ENCODE measurements around the gene DNAJB6.

Gene DNAJB6

GRCh38 chr7:157370742-157371141 is 33.9 kb downstream of the DNAJB6 start:
- no peaks in the 10 kb centered on the region for H3K9me3 ChIP-seq (ENCODE audit: control insufficient read depth, insufficient read depth, low read depth, low read length)
- no peaks in the 10 kb centered on the region for H3K27me3 ChIP-seq (ENCODE audit: control insufficient read depth, insufficient read depth, low read length)
- no peak overlapping the region for H3K27ac ChIP-seq (ENCODE audit: low read depth, low read length)
- no peak overlapping the region for H3K4me3 ChIP-seq (ENCODE audit: low read depth, low read length)
- peaks cover 99% of the 10 kb centered on the region for H3K36me3 ChIP-seq (ENCODE audit: control insufficient read depth, insufficient read depth, low read length)
- no peaks in the 10 kb centered on the region for H3K4me1 ChIP-seq (ENCODE audit: control insufficient read depth, insufficient read depth, low read length)
- H3K9ac ChIP-seq (ENCODE audit: low read length) = no peak overlapping the region

GRCh38 chr7:157371296-157371695 is 34.5 kb downstream of the DNAJB6 start:
- Histone ChIP-seq H3K9me3 (ENCODE audit: control insufficient read depth, insufficient read depth, low read depth, low read length) (no peaks in the 10 kb centered on the region), H3K9ac (ENCODE audit: low read length) (no peak overlapping the region), H3K27me3 (ENCODE audit: control insufficient read depth, insufficient read depth, low read length) (no peaks in the 10 kb centered on the region), H3K36me3 (ENCODE audit: control insufficient read depth, insufficient read depth, low read length) (peaks cover 99% of the 10 kb centered on the region), H3K4me1 (ENCODE audit: control insufficient read depth, insufficient read depth, low read length) (no peaks in the 10 kb centered on the region), H3K27ac (ENCODE audit: low read depth, low read length) (no peak overlapping the region), H3K4me3 (ENCODE audit: low read depth, low read length) (no peak overlapping the region)

DNA sequence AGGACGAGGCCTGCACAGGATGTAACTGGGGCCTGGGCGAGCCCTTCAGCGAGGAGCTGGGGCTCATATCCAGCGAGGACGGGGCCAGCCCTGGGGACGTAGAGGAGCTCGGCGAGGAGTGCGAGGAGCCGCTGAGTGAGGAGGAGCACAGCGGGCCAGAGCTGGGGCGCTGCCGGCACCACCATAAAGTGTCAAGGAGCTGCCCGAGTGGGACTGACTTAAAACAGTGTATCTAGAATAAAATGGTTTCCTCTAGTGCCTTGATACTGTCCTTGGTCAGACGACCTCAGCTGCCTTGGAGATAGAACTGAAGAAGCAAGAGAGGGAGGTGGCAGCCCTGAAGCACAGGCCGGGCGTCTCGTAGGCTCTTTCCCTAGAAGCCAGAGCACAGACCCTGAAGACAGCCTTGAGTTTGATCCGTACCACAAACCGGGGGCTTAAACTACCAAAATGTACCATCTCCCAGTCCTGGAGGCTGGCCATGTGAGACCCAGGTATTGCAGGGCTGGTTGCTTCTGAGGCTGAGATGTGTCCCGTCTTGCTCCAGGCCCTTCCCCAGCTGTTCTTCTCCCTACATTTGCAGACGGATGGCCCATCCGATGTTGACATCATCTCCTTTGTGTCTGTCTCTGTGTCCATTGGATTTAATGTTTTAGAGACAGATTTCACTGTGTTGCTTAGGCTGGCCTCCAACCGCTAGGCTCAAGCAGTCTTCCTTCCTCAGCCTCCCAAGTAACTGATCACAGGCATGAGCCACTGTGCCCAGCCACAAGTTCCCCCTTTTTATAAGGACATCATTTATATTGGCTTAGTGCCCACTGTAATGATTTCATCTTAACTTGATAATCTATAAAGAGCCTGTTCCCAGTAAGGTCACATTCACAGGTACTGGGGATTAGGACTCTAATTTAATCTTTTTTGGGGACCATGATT is 35.8 kb downstream of the DNAJB6 start:
- no peaks in the 10 kb centered on the region for H3K27me3 ChIP-seq (ENCODE audit: control insufficient read depth, insufficient read depth, low read length)
- H3K4me3 ChIP-seq (ENCODE audit: low read depth, low read length) = no peak overlapping the region
- H3K36me3 ChIP-seq (ENCODE audit: control insufficient read depth, insufficient read depth, low read length) = peaks cover 97% of the 10 kb centered on the region
- H3K27ac ChIP-seq (ENCODE audit: low read depth, low read length) = no peak overlapping the region
- H3K9me3 ChIP-seq (ENCODE audit: control insufficient read depth, insufficient read depth, low read depth, low read length) = no peaks in the 10 kb centered on the region
- no peak overlapping the region for H3K9ac ChIP-seq (ENCODE audit: low read length)
- no peaks in the 10 kb centered on the region for H3K4me1 ChIP-seq (ENCODE audit: control insufficient read depth, insufficient read depth, low read length)

- Histone ChIP-seq H3K4me3 (ENCODE audit: low read depth, low read length) (no peak overlapping the region), H3K4me1 (ENCODE audit: control insufficient read depth, insufficient read depth, low read length) (no peaks in the 10 kb centered on the region), H3K36me3 (ENCODE audit: control insufficient read depth, insufficient read depth, low read length) (peaks cover 97% of the 10 kb centered on the region), H3K27ac (ENCODE audit: low read depth, low read length) (no peak overlapping the region), H3K9me3 (ENCODE audit: control insufficient read depth, insufficient read depth, low read depth, low read length) (no peaks in the 10 kb centered on the region), H3K9ac (ENCODE audit: low read length) (no peak overlapping the region), H3K27me3 (ENCODE audit: control insufficient read depth, insufficient read depth, low read length) (no peaks in the 10 kb centered on the region)
These were observed 36.7 kb downstream of the DNAJB6 start for GRCh38 chr7:157373493-157373892.

DNA sequence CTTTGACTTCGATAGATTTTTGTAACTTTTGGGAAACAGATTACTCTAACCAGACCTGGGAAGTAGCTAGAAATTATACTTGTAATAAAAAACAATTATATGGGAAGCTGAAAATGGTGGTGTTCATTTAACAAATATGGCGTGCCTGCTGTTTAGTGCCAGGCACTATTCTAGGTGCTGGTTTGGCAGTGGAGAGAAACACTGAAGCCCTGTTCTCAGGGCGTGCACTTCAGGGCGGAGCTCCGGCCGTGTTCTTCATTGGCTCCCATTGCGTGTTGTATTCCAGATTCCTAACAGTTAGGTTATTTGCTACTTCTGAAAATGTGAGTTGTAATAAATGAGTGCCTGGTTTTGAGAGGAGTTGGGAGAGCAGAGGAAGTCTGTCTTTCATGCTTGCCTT is 38.6 kb downstream of the DNAJB6 start:
- Histone ChIP-seq H3K27me3 (ENCODE audit: control insufficient read depth, insufficient read depth, low read length) (no peaks in the 10 kb centered on the region), H3K9me3 (ENCODE audit: control insufficient read depth, insufficient read depth, low read depth, low read length) (no peaks in the 10 kb centered on the region), H3K27ac (ENCODE audit: low read depth, low read length) (no peak overlapping the region), H3K9ac (ENCODE audit: low read length) (no peak overlapping the region), H3K36me3 (ENCODE audit: control insufficient read depth, insufficient read depth, low read length) (peaks cover 92% of the 10 kb centered on the region), H3K4me3 (ENCODE audit: low read depth, low read length) (no peak overlapping the region), H3K4me1 (ENCODE audit: control insufficient read depth, insufficient read depth, low read length) (peaks cover 4% of the 10 kb centered on the region; the same call in 1 of the 2 replicates)

DNA sequence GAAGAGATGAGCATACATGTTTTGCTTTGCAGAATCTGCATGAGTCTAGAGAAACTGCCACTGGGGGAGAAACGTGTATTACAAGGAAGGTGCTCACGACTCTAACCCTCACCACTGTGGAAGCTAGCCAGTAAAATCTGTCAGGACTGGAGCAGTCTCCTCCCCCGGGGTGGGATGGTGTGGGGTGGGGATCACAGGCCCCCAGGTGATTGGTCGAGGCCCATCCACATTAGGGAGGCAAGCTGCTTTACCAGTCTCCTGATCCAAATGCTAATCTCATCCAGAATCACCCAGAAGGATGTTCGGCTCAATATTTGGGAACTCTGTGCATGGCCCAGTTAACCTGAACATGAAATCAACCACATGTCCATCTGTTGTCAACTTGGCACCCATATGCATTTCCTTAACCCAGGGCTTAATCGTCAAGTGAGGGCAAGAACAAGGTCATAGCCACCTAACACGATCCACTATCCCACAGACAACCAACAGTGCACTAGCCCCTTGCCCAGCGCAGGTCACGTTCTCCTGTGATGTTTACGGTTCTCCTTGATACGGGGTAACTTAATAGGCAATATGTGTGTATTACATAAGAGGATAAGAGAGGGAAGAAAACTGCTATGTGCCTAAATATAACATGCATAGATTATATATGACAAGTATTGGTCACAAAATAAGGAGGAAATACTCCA is 40.8 kb downstream of the DNAJB6 start:
- no peak overlapping the region for H3K27ac ChIP-seq (ENCODE audit: low read depth, low read length)
- no peaks in the 10 kb centered on the region for H3K9me3 ChIP-seq (ENCODE audit: control insufficient read depth, insufficient read depth, low read depth, low read length)
- H3K36me3 ChIP-seq (ENCODE audit: control insufficient read depth, insufficient read depth, low read length) = peaks cover 92% of the 10 kb centered on the region
- no peaks in the 10 kb centered on the region for H3K27me3 ChIP-seq (ENCODE audit: control insufficient read depth, insufficient read depth, low read length)
- peaks cover 4% of the 10 kb centered on the region; the same call in 1 of the 2 replicates for H3K4me1 ChIP-seq (ENCODE audit: control insufficient read depth, insufficient read depth, low read length)
- no peak overlapping the region for H3K9ac ChIP-seq (ENCODE audit: low read length)
- no peak overlapping the region for H3K4me3 ChIP-seq (ENCODE audit: low read depth, low read length)

DNA sequence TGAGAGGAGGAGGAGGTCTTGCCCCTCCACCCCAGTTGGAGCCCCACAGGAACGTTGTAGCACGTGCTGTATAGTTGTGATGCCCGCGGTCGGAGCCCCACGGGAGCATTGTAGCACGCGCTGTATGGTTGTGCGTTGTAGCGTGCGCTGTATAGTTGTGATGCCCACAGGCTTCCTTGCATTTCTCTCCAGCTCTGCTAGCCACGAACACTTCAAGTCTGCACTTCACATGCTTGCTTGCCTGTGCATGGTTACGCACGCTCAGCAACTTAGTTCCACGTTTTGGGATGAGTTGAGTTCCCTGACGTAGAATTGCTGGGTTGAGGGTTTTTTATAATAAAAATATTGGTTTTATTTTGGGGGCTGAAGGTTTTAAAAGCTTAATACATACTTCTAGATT is 41.6 kb downstream of the DNAJB6 start:
- H3K4me3 ChIP-seq (ENCODE audit: low read depth, low read length) = no peak overlapping the region
- peaks cover 4% of the 10 kb centered on the region; the same call in 1 of the 2 replicates for H3K4me1 ChIP-seq (ENCODE audit: control insufficient read depth, insufficient read depth, low read length)
- H3K36me3 ChIP-seq (ENCODE audit: control insufficient read depth, insufficient read depth, low read length) = peaks cover 92% of the 10 kb centered on the region
- no peaks in the 10 kb centered on the region for H3K9me3 ChIP-seq (ENCODE audit: control insufficient read depth, insufficient read depth, low read depth, low read length)
- no peaks in the 10 kb centered on the region for H3K27me3 ChIP-seq (ENCODE audit: control insufficient read depth, insufficient read depth, low read length)
- H3K9ac ChIP-seq (ENCODE audit: low read length) = no peak overlapping the region
- H3K27ac ChIP-seq (ENCODE audit: low read depth, low read length) = no peak overlapping the region

GRCh38 chr7:157379493-157379892 is 42.7 kb downstream of the DNAJB6 start:
- H3K9ac ChIP-seq (ENCODE audit: low read length) = no peak overlapping the region
- H3K4me3 ChIP-seq (ENCODE audit: low read depth, low read length) = no peak overlapping the region
- H3K27ac ChIP-seq (ENCODE audit: low read depth, low read length) = no peak overlapping the region
- no peaks in the 10 kb centered on the region for H3K9me3 ChIP-seq (ENCODE audit: control insufficient read depth, insufficient read depth, low read depth, low read length)
- peaks cover 10% of the 10 kb centered on the region for H3K4me1 ChIP-seq (ENCODE audit: control insufficient read depth, insufficient read depth, low read length)
- no peaks in the 10 kb centered on the region for H3K27me3 ChIP-seq (ENCODE audit: control insufficient read depth, insufficient read depth, low read length)
- peaks cover 93% of the 10 kb centered on the region for H3K36me3 ChIP-seq (ENCODE audit: control insufficient read depth, insufficient read depth, low read length)

GRCh38 chr7:157380416-157380815 is 43.6 kb downstream of the DNAJB6 start:
- peak overlapping the region; percentile 31; the same call in 1 of the 2 replicates for H3K27ac ChIP-seq (ENCODE audit: low read depth, low read length)
- no peak overlapping the region for H3K4me3 ChIP-seq (ENCODE audit: low read depth, low read length)
- no peak overlapping the region for H3K9ac ChIP-seq (ENCODE audit: low read length)
- no peaks in the 10 kb centered on the region for H3K9me3 ChIP-seq (ENCODE audit: control insufficient read depth, insufficient read depth, low read depth, low read length)
- H3K36me3 ChIP-seq (ENCODE audit: control insufficient read depth, insufficient read depth, low read length) = peaks cover 93% of the 10 kb centered on the region
- no peaks in the 10 kb centered on the region for H3K27me3 ChIP-seq (ENCODE audit: control insufficient read depth, insufficient read depth, low read length)
- peaks cover 12% of the 10 kb centered on the region for H3K4me1 ChIP-seq (ENCODE audit: control insufficient read depth, insufficient read depth, low read length)

DNA sequence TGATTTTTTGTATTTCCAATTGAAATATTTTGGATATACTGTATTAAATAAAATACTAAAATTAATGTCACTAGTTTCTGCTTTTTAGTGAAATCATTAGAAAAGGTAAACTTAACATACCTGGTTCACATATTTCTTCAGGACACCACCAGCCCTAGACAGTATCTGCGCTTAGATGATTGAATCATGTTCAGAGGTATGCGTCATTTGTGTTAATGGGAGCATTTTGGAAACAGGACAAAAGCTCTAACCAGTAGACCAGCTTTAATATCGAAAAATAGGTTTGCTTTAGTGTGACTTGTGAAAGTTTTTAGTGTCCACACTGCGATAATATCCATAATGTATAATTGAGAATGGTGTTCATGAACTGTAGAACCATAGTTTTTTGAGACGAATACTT is 47.1 kb downstream of the DNAJB6 start:
- H3K9ac ChIP-seq (ENCODE audit: low read length) = no peak overlapping the region

DNA sequence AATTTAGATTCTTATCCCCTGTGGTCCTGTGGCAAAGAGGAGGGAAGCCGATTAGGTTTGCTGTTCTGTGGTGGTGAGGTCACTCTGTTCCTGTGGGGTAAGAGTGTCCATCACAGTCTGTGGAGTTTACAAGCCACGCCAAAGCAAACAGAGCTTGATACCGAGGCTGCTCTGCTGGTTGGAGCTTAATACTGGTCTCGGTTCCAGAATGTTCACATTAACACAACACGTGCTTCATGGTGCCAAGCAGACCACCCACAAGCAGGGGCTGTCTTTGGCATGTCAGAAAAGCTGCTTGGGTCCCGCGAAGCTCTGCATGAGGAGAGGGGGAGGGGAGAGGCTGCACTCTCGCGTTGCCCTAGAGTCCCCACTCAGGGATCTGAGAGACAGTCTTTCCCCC is 47.5 kb downstream of the DNAJB6 start:
- H3K27ac ChIP-seq (ENCODE audit: low read depth, low read length) = no peak overlapping the region
- no peaks in the 10 kb centered on the region for H3K27me3 ChIP-seq (ENCODE audit: control insufficient read depth, insufficient read depth, low read length)
- H3K36me3 ChIP-seq (ENCODE audit: control insufficient read depth, insufficient read depth, low read length) = peaks cover 87% of the 10 kb centered on the region
- no peaks in the 10 kb centered on the region for H3K9me3 ChIP-seq (ENCODE audit: control insufficient read depth, insufficient read depth, low read depth, low read length)
- peaks cover 16% of the 10 kb centered on the region for H3K4me1 ChIP-seq (ENCODE audit: control insufficient read depth, insufficient read depth, low read length)
- H3K4me3 ChIP-seq (ENCODE audit: low read depth, low read length) = no peak overlapping the region
- H3K9ac ChIP-seq (ENCODE audit: low read length) = no peak overlapping the region

More for the DNA sequence above, 47.1 kb downstream of the DNAJB6 start:
- H3K27ac ChIP-seq (ENCODE audit: low read depth, low read length) = no peak overlapping the region
- peaks cover 20% of the 10 kb centered on the region for H3K4me1 ChIP-seq (ENCODE audit: control insufficient read depth, insufficient read depth, low read length)
- H3K4me3 ChIP-seq (ENCODE audit: low read depth, low read length) = no peak overlapping the region
- H3K9me3 ChIP-seq (ENCODE audit: control insufficient read depth, insufficient read depth, low read depth, low read length) = no peaks in the 10 kb centered on the region
- peaks cover 87% of the 10 kb centered on the region for H3K36me3 ChIP-seq (ENCODE audit: control insufficient read depth, insufficient read depth, low read length)
- no peaks in the 10 kb centered on the region for H3K27me3 ChIP-seq (ENCODE audit: control insufficient read depth, insufficient read depth, low read length)
